ENCODE results near the gene NOXA1. TPM values are rescaled to one million over a fixed set of nuclear protein-coding genes. Genes with fewer than 3 reads are reported as not detected.

NOXA1 gene
- total and polyA plus RNA-seq, 2 of the 8 experiments (the other 6 are each of a cell fraction or from before 2014, with no cell fraction given) = 0.34 to 0.91 TPM

DNA sequence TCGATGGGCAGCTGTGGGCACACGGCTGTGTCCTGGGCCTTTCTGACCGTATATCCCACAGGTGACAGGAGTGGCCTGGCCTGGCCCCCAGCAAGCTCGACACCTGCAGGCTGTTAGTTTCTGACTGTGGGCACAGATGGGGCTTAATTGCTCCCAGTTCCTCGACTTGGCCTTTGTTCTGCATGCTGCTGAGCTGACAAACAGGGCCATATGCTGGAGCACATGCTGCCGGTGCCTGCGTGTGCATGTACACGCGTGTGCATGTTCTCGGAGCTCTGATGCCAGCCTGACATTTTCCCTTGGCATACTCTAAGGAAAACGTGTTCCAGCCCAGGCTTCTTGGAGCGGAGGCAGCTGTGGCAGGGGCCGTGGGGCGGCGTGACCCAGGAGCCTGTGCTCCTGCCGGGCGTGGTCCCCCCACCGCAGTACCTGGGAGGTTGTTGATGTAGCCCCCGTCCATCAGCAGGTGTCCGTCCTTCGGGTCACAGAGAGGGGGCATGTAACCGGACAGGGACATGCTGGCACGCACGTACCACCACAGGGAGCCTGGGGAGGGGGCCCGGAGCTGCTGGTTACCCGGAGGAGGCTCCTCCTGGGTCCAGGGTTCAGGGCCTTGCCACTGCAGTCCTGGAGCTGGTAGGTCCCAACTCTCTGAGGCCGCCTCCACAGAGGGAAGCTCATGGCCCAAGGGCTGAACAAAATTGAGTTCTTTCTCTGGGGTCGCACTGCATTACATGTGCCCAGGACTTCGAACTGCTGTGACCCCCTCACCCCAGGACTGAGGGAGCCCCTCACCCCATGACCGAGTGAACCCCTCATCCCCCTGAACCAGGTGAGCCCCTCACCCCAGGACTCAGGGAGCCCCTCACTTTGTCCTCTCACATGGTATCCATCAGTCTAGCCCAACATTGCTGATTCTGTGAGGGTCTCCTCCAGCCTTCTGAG, 40.1 kb downstream of the NOXA1 start (continued):
- TF ChIP-seq JUN (IDR thresholded peaks at IDR 0.05; ENCODE audit: low read depth, low read length) = no peak
- no peak for TF ChIP-seq ASH2L (IDR thresholded peaks at IDR 0.05; ENCODE audit: low read length)
- no peak for TF ChIP-seq EGR1 (IDR thresholded peaks at IDR 0.05; ENCODE audit: borderline replicate concordance, low read depth, low read length)
- TF ChIP-seq PHF8 (conservative IDR thresholded peaks at IDR 0.05; ENCODE audit: low read depth, low read length) = no peak
- TF ChIP-seq, protein P1, sequence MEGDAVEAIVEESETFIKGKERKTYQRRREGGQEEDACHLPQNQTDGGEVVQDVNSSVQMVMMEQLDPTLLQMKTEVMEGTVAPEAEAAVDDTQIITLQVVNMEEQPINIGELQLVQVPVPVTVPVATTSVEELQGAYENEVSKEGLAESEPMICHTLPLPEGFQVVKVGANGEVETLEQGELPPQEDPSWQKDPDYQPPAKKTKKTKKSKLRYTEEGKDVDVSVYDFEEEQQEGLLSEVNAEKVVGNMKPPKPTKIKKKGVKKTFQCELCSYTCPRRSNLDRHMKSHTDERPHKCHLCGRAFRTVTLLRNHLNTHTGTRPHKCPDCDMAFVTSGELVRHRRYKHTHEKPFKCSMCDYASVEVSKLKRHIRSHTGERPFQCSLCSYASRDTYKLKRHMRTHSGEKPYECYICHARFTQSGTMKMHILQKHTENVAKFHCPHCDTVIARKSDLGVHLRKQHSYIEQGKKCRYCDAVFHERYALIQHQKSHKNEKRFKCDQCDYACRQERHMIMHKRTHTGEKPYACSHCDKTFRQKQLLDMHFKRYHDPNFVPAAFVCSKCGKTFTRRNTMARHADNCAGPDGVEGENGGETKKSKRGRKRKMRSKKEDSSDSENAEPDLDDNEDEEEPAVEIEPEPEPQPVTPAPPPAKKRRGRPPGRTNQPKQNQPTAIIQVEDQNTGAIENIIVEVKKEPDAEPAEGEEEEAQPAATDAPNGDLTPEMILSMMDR (IDR thresholded peaks at IDR 0.05; ENCODE audit: control extremely low read depth in 1 of 3, insufficient read depth in 1 of 3, low read depth in 1 of 3, low read length in 3 of 3) = no peak
